IMR-90 (cell line): ENCODE results near the gene INPPL1. TPM values are rescaled to one million over a fixed set of nuclear protein-coding genes. Genes with fewer than 3 reads are reported as not detected.

Experiments used
- ATAC-seq: fragments of 200-7000 bp; cut with Tn5 transposase; 2 replicates; pipeline ENCODE4 v1.9.1; 2020; ENCODE audit warnings: low read depth, mild to moderate bottlenecking, moderate library complexity
- BruUV-seq: library from RNA; stranded (reverse); fragments of 400-500 nt; replicated peaks from 2 replicates; lab custom pipeline; 2021; lab: Mats Ljungman, UMichigan
- CTCF ChIA-PET: fragments of 300-600 bp; formaldehyde crosslinking; extraction: SDS; loops from one replicate; lab custom pipeline; 2021; ENCODE audit warnings: antibody characterized with exemption; lab: Yijun Ruan, JAX
- POLR2A ChIA-PET: fragments of 300-600 bp; sonication (Branson Sonifier 250); formaldehyde crosslinking; loops from one replicate; lab custom pipeline; 2022; ENCODE audit warnings: antibody characterized with exemption; ENCODE audit not compliant: unreplicated experiment; lab: Charles Lee
- DNase-seq: peaks from one replicate; pipeline ENCODE4 v3.0.0; 2013
- H2AFZ ChIP-seq: replicated peaks from 2 replicates; pipeline ENCODE3; 2013; ENCODE audit warnings: low read length, mild to moderate bottlenecking; ENCODE audit not compliant: poor library complexity
- H2AK5ac ChIP-seq: 2 replicates; pipeline ENCODE4 v1.6.1; 2013; ENCODE audit warnings: low read depth, low read length, inconsistent platforms
- H2AK9ac ChIP-seq: replicated peaks from 2 replicates; pipeline ENCODE3; 2013; ENCODE audit warnings: mild to moderate bottlenecking, low read depth, low read length, moderate library complexity; ENCODE audit not compliant: poor library complexity
- H2BK120ac ChIP-seq: 2 replicates; pipeline ENCODE4 v1.6.1; 2013; ENCODE audit warnings: low read depth, low read length, inconsistent platforms
- H2BK15ac ChIP-seq: 3 replicates; pipeline ENCODE4 v1.6.1; 2013; ENCODE audit warnings: low read depth, low read length, inconsistent platforms
- H2BK20ac ChIP-seq: 2 replicates; pipeline ENCODE4 v1.6.1; 2013; ENCODE audit warnings: low read depth, mild to moderate bottlenecking, inconsistent platforms, low read length, moderate library complexity
- H2BK5ac ChIP-seq: 2 replicates; pipeline ENCODE4 v1.6.1; 2013; ENCODE audit warnings: mild to moderate bottlenecking, low read depth, low read length, inconsistent platforms; ENCODE audit not compliant: poor library complexity, severe bottlenecking
- H3K14ac ChIP-seq: replicated peaks from 2 replicates; pipeline ENCODE4 v1.6.1; 2013; ENCODE audit warnings: low read depth, low read length, inconsistent platforms
- H3K18ac ChIP-seq: 2 replicates; pipeline ENCODE4 v1.6.1; 2013; ENCODE audit warnings: low read depth, low read length, control low read depth
- H3K23ac ChIP-seq: 2 replicates; pipeline ENCODE4 v1.6.1; 2013; ENCODE audit warnings: low read depth, low read length, inconsistent platforms
- H3K27ac ChIP-seq: 2 replicates; pipeline ENCODE4 v1.5.1; 2013; ENCODE audit warnings: mild to moderate bottlenecking, control low read depth, low read length; ENCODE audit not compliant: insufficient read depth
- H3K27me3 ChIP-seq: 2 replicates; pipeline ENCODE4 v1.6.1; 2013; ENCODE audit warnings: low read length; ENCODE audit not compliant: control insufficient read depth, insufficient read depth
- H3K36me3 ChIP-seq: 2 replicates; pipeline ENCODE4 v1.6.1; 2013; ENCODE audit warnings: low read length, mixed read lengths; ENCODE audit not compliant: control insufficient read depth, insufficient read depth
- H3K4ac ChIP-seq: 2 replicates; pipeline ENCODE4 v1.6.1; 2013; ENCODE audit warnings: low read depth, low read length, inconsistent platforms
- H3K4me1 ChIP-seq: 2 replicates; pipeline ENCODE4 v1.6.1; 2013; ENCODE audit warnings: low read length, mixed read lengths; ENCODE audit not compliant: control insufficient read depth, insufficient read depth
- H3K4me2 ChIP-seq: 2 replicates; pipeline ENCODE4 v1.6.1; 2013; ENCODE audit warnings: low read depth, mild to moderate bottlenecking, control low read depth, low read length, moderate library complexity
- H3K4me3 ChIP-seq: 2 replicates; pipeline ENCODE4 v1.5.1; 2013; ENCODE audit warnings: low read depth, mild to moderate bottlenecking, control low read depth, low read length, moderate library complexity; ENCODE audit not compliant: insufficient read depth
- H3K56ac ChIP-seq: 2 replicates; pipeline ENCODE4 v1.6.1; 2013; ENCODE audit warnings: low read length, inconsistent platforms; ENCODE audit not compliant: insufficient read depth; ENCODE audit errors: extremely low read depth
- H3K79me1 ChIP-seq, 2 experiments: 2 replicates each; pipeline ENCODE4 v1.6.1; 2013; ENCODE audit warnings: low read length in 2 of 2, inconsistent platforms in 1 of 2, low read depth in 1 of 2
- H3K9ac ChIP-seq: 2 replicates; pipeline ENCODE4 v1.6.1; 2013; ENCODE audit warnings: low read depth, low read length, control low read depth
- H3K9me1 ChIP-seq: 2 replicates; pipeline ENCODE4 v1.6.1; 2013; ENCODE audit warnings: low read length, inconsistent platforms; ENCODE audit not compliant: insufficient read depth
- H3K9me3 ChIP-seq: 2 replicates; pipeline ENCODE4 v1.6.1; 2013; ENCODE audit warnings: low read length; ENCODE audit not compliant: control insufficient read depth, insufficient read depth
- H4K20me1 ChIP-seq: 2 replicates; pipeline ENCODE4 v1.6.1; 2013; ENCODE audit warnings: low read length, inconsistent platforms; ENCODE audit not compliant: insufficient read depth
- H4K5ac ChIP-seq: 2 replicates; pipeline ENCODE4 v1.6.1; 2013; ENCODE audit warnings: mild to moderate bottlenecking, low read depth, low read length, control low read depth
- H4K8ac ChIP-seq, 2 experiments: 2 replicates each; pipeline ENCODE4 v1.6.1; 2013; ENCODE audit warnings: low read depth in 2 of 2, low read length in 2 of 2, control low read depth in 1 of 2, inconsistent platforms in 1 of 2
- H4K91ac ChIP-seq: 2 replicates; pipeline ENCODE4 v1.6.1; 2013; ENCODE audit warnings: low read depth, low read length, inconsistent platforms; ENCODE audit not compliant: insufficient read depth
- BHLHE40 ChIP-seq: fragments of 150-350 bp; IDR thresholded peaks from 2 replicates; pipeline ENCODE4 v1.6.1; 2016; ENCODE audit warnings: mild to moderate bottlenecking, low read depth, low read length
- CEBPB ChIP-seq: IDR thresholded peaks from 2 replicates; pipeline ENCODE4 v1.6.1; 2012; ENCODE audit warnings: low read depth, low read length, improper control_type of control experiment
- MAFK ChIP-seq: IDR thresholded peaks from 2 replicates; pipeline ENCODE4 v1.6.1; 2012; ENCODE audit warnings: low read depth, low read length, improper control_type of control experiment
- RAD21 ChIP-seq: IDR thresholded peaks from 2 replicates; pipeline ENCODE4 v1.6.1; 2012; ENCODE audit warnings: low read length, improper control_type of control experiment
- RCOR1 ChIP-seq: IDR thresholded peaks from 2 replicates; pipeline ENCODE4 v1.6.1; 2012; ENCODE audit warnings: mild to moderate bottlenecking, low read length, improper control_type of control experiment; ENCODE audit not compliant: insufficient replicate concordance
- WGBS, 2 experiments: methylation state at CpG; one replicate each; pipeline versions ENCODE4 v1.1.5 to v1.1.7; 2013; ENCODE audit warnings: missing lambda C conversion rate in 2 of 2; ENCODE audit not compliant: insufficient read length in 1 of 2; ENCODE audit errors: extremely low coverage in 2 of 2; 5-methylcytosine and 5-hydroxymethylcytosine counted together
- dilution Hi-C: fragments of 300-500 bp; cut with HindIII; formaldehyde crosslinking; loops from one replicate; pipeline ENCODE4 v1.14.3; 2018; ENCODE audit warnings: low sequenced_read_pairs; ENCODE audit not compliant: unreplicated experiment
- in situ Hi-C: fragments of 300-500 bp; cut with MboI; formaldehyde crosslinking; loops from 3 replicates; pipeline ENCODE4 v1.14.3; 2019; ENCODE audit warnings: low sequenced_read_pairs, inconsistent platforms, mixed read lengths
- intact Hi-C: fragments of 100-400 bp; cut with micrococcal nuclease; formaldehyde crosslinking; loops from 2 replicates; pipeline ENCODE4 v1.10.0; 2022
- polyA plus RNA-seq, 3 experiments: library from polyadenylated mRNA; depleted of rRNA; stranded (reverse); fragments of >200 nt; gene quantifications; 2 replicates each; pipeline ENCODE4 v1.2.3, GENCODE V29; 2012; ENCODE audit warnings: low replicate concordance in 1 of 3
- total RNA-seq: library from RNA; depleted of rRNA; stranded (reverse); fragments of >200 nt; gene quantifications from 2 replicates; pipeline ENCODE4 v1.2.3, GENCODE V29; 2012
- TF ChIP-seq, protein P1 (sequence below): conservative IDR thresholded peaks from 2 replicates; pipeline ENCODE4 v1.5.1; 2012; ENCODE audit warnings: mild to moderate bottlenecking, low read depth, low read length, improper control_type of control experiment

The INPPL1 gene
- total and polyA plus RNA-seq, 2 of the 4 experiments (the other 2 are of a cell fraction) = 27.4 to 105 TPM

DNA sequence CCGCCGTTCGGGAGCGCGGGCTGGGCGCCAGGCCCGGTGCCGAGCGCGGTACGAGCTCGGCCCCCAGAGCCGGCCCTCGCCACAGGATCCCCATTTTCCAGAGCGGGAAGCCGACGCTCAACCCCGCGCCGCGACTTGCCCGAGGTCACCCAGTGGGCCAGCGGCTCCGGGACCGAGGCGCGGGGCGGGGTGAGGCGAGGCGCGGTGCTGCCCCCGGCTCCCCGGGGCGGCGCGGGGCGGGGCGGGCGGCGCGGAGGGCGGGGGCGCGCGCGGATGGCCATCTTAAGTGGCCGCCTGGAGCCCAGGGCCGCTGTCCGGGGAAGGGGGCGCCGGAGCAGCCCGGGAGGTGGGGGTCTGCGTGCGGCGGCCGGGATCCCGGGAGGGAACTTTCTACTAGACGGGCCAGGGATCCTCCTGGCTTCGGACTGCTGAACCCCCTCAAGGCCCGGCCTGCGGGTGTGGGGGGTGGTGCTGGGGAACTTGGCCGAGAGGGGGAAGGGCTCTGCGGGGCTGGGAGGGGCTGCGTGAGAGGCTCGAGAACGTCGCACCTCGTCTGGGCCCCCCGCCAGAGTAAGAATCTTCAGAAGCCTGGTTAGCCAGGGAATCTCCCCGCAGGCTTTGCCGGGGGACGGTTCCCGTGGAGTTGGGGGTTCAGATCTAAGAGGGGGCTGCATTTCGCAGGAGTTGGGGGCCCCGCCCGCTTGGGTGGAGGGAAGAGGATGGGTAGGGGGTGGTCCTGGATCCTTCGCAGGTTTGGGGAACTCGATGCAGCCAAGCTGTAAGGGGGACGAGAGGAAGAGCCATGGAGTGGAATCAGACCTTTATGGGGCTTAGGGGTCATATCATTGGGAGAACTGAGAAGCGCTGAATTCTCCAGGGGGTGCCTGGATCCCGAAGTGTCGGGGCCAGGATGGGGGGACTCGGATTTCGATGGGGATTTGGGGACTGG, 678 bp upstream of the INPPL1 start:
- H2AFZ ChIP-seq = peak overlapping the region; percentile 91
- H2BK15ac ChIP-seq = peak overlapping the region; percentile 88; the same call in 2 of the 3 replicates
- H3K9ac ChIP-seq = peak overlapping the region; percentile 98
- peak; percentile 56 for DNase-seq
- peak overlapping the region; percentile 93 for H3K56ac ChIP-seq
- WGBS, 2 experiments = 0% methylated on average over 13 of the region's 84 CpGs; no CpG with 5 or more reads in 1 of the 2 experiments
- peak overlapping the region; percentile 89 for H2AK5ac ChIP-seq
- TF ChIP-seq RAD21 (no peak), RCOR1 (no peak), CEBPB (no peak), BHLHE40 (no peak), MAFK (no peak)
- TF ChIP-seq, protein P1, sequence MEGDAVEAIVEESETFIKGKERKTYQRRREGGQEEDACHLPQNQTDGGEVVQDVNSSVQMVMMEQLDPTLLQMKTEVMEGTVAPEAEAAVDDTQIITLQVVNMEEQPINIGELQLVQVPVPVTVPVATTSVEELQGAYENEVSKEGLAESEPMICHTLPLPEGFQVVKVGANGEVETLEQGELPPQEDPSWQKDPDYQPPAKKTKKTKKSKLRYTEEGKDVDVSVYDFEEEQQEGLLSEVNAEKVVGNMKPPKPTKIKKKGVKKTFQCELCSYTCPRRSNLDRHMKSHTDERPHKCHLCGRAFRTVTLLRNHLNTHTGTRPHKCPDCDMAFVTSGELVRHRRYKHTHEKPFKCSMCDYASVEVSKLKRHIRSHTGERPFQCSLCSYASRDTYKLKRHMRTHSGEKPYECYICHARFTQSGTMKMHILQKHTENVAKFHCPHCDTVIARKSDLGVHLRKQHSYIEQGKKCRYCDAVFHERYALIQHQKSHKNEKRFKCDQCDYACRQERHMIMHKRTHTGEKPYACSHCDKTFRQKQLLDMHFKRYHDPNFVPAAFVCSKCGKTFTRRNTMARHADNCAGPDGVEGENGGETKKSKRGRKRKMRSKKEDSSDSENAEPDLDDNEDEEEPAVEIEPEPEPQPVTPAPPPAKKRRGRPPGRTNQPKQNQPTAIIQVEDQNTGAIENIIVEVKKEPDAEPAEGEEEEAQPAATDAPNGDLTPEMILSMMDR = no peak
- ChIA-PET CTCF (interaction anchor here (1.0 to 1.3 kb wide), 3 partner anchors 41 to 199 kb away, joined by 3 read pairs; no protein-coding TSS in a partner anchor), POLR2A (interaction anchor here (0.6 kb wide), 1 partner anchor 267 kb away, joined by 3 read pairs; no protein-coding TSS in a partner anchor)
- in situ Hi-C loops = no loop called here
- H4K20me1 ChIP-seq = peaks cover 38% of the 10 kb centered on the region
- peak overlapping the region; percentile 96 for H3K27ac ChIP-seq
- dilution Hi-C loops = no loop called here
- peak overlapping the region; percentile 100 for H3K14ac ChIP-seq
- H3K27me3 ChIP-seq = peaks cover 2% of the 10 kb centered on the region; the same call in 1 of the 2 replicates
- peak overlapping the region; percentile 97 for H4K91ac ChIP-seq
- peak overlapping the region; percentile 39 for H2BK120ac ChIP-seq
- BruUV-seq = no TSS peak
- no peak overlapping the region for H2BK20ac ChIP-seq
- intact Hi-C loops = loop anchor here (1.0 to 2.0 kb wide), 2 partner anchors 121 to 199 kb away; partner anchors contain the start of gene LAMTOR1
- no peaks in the 10 kb centered on the region for H3K9me3 ChIP-seq
- peaks cover 7% of the 10 kb centered on the region; the same call in 1 of the 2 replicates for H3K9me1 ChIP-seq
- peak overlapping the region; percentile 93 for H3K4me2 ChIP-seq
- peaks cover 6% of the 10 kb centered on the region; the same call in 1 of the 2 replicates for H3K4me1 ChIP-seq
- peaks cover 23 to 46% of the 10 kb centered on the region in 2 experiments; a peak in 3 of 4 replicates for H3K79me1 ChIP-seq
- H2BK5ac ChIP-seq = peak overlapping the region; percentile 95
- peak overlapping the region; percentile 98 for H3K4me3 ChIP-seq
- H3K18ac ChIP-seq = peak overlapping the region; percentile 94
- peak overlapping the region; percentile 100 for H2AK9ac ChIP-seq
- H3K36me3 ChIP-seq = peaks cover 21% of the 10 kb centered on the region
- H4K8ac ChIP-seq = peak overlapping the region; percentile 95 to 99
- peak overlapping the region; percentile 98 for H3K23ac ChIP-seq
- peak; percentile 75 for ATAC-seq
- peak overlapping the region; percentile 97 for H4K5ac ChIP-seq
- peak overlapping the region; percentile 99 for H3K4ac ChIP-seq
